GM12864 (cell line): Measurements from ENCODE around the gene TIPARP.

Source experiments
- DNase-seq: peaks from one replicate; pipeline ENCODE4 v3.0.0-alpha.2; 2011; ENCODE audit warnings: low read depth
- H3K4me3 ChIP-seq: 2 replicates; pipeline ENCODE4 v1.5.1; 2011; ENCODE audit warnings: mild to moderate bottlenecking, low read depth, low read length, control low read depth
- CTCF ChIP-seq: IDR thresholded peaks from 2 replicates; pipeline ENCODE4 v1.5.1; 2011; ENCODE audit warnings: low read depth, mild to moderate bottlenecking, moderate library complexity, low read length, control low read depth, inconsistent platforms; ENCODE audit errors: missing control alignments

TIPARP gene

GRCh38 chr3:156744631-156745030 lies 70.2 kb downstream of the TIPARP start:
- no peak for DNase-seq
- TF ChIP-seq CTCF, result no peak
- no peak overlapping the region for H3K4me3 ChIP-seq

- H3K4me3 ChIP-seq, result no peak overlapping the region
- no peak for TF ChIP-seq CTCF
- no peak for DNase-seq
Observed at GRCh38 chr3:156745766-156746165, 71.4 kb downstream of the TIPARP start.

GRCh38 chr3:156747046-156747445 lies 72.7 kb downstream of the TIPARP start:
- no peak for TF ChIP-seq CTCF
- no peak overlapping the region for H3K4me3 ChIP-seq
- no peak for DNase-seq

- no peak for TF ChIP-seq CTCF
- no peak overlapping the region for H3K4me3 ChIP-seq
- DNase-seq, result no peak
Observed at GRCh38 chr3:156749244-156749643, 74.9 kb downstream of the TIPARP start.

- H3K4me3 ChIP-seq, result no peak overlapping the region
- TF ChIP-seq CTCF, result no peak
- no peak for DNase-seq
Observed at GRCh38 chr3:156750191-156750873, 75.9 kb downstream of the TIPARP start.

- no peak for DNase-seq
- TF ChIP-seq CTCF, result no peak
- H3K4me3 ChIP-seq, result no peak overlapping the region
Observed at GRCh38 chr3:156750874-156751245, 76.5 kb downstream of the TIPARP start.

GRCh38 chr3:156751461-156752025 lies 77.2 kb downstream of the TIPARP start:
- DNase-seq, result no peak

More at GRCh38 chr3:156751461-156752025, 77.2 kb downstream of the TIPARP start:
- no peak overlapping the region for H3K4me3 ChIP-seq
- no peak for TF ChIP-seq CTCF
